ENCODE data around the gene FREM1. TPM values are rescaled to one million over a fixed set of nuclear protein-coding genes. Genes with fewer than 3 reads are reported as not detected.

The FREM1 gene
- total and polyA plus RNA-seq, 12 donors, result 2.8 to 24.1 (median 7.1) TPM

DNA sequence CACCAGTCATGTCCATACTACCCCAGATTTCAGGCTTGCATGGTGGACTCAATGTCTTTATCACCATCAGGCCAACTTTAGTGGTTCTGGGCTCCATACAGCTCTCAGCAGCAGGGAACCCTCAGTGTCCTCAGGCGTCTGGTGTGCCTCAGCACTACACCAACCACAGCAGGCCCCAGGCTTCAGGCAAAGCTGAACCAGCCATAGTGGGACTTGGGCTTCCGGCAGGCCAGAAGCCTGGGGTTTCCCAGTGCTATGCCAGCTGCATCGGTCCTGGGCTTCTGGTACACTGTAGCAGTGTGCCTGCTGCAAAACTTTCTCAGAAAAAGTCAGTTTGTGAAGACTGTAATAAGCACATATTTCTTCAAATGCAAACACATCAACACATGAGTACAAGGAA lies 205.9 kb downstream of the FREM1 start:
- intact Hi-C loops (cut with DNase I), result no loop called here
- H3K9me3 ChIP-seq (replicated peaks in 1 of 3), result peaks cover 0 to 5% (median 0%) of the 10 kb centered on the region in 3 donors
- 86 to 98% (median 89%) methylated on average over 3 of the region's 3 CpGs for WGBS, 4 donors
- peaks cover 3% of the 10 kb centered on the region for H3K27me3 ChIP-seq
- H3K36me3 ChIP-seq (replicated peaks in 1 of 2), result no peaks in the 10 kb centered on the region
- DNase-seq, result no peak
- no peak overlapping the region for H3K4me3 ChIP-seq
- TF ChIP-seq, protein P1, sequence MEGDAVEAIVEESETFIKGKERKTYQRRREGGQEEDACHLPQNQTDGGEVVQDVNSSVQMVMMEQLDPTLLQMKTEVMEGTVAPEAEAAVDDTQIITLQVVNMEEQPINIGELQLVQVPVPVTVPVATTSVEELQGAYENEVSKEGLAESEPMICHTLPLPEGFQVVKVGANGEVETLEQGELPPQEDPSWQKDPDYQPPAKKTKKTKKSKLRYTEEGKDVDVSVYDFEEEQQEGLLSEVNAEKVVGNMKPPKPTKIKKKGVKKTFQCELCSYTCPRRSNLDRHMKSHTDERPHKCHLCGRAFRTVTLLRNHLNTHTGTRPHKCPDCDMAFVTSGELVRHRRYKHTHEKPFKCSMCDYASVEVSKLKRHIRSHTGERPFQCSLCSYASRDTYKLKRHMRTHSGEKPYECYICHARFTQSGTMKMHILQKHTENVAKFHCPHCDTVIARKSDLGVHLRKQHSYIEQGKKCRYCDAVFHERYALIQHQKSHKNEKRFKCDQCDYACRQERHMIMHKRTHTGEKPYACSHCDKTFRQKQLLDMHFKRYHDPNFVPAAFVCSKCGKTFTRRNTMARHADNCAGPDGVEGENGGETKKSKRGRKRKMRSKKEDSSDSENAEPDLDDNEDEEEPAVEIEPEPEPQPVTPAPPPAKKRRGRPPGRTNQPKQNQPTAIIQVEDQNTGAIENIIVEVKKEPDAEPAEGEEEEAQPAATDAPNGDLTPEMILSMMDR (IDR thresholded peaks at IDR 0.05), result no peak
- no peak for TF ChIP-seq POLR2A (IDR thresholded peaks at IDR 0.05)
- no peaks in the 10 kb centered on the region for H3K4me1 ChIP-seq (replicated peaks in 1 of 2)
- no peak overlapping the region for H3K27ac ChIP-seq

DNA sequence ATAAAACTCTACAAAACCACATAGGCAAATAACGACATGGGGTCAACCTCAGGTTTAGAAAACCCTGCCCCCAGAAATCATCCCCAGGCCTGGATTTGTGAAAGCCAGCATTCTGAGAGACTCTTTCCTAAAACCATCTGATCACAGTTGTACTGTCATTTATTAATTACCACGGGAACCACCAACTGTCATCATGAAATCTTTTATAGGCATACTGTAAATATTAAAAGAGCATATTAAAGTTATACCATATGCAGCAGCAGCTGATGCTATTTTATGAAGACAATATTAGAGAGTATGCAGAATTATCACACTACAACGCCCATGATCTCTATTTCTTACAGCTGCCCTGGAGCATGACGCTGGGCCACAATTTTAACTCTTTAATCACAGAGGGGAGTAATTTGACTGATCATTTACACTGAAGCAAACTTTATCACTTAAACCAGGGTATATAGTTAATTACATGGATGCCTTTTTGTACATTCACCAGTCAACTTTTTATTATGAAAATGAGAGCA lies 208.0 kb downstream of the FREM1 start:
- Histone ChIP-seq H3K36me3 (replicated peaks in 1 of 2) (no peaks in the 10 kb centered on the region), H3K27me3 (peaks cover 3% of the 10 kb centered on the region), H3K9me3 (replicated peaks in 1 of 3) (peaks cover 0 to 5% (median 0%) of the 10 kb centered on the region in 3 donors), H3K27ac (no peak overlapping the region), H3K4me1 (replicated peaks in 1 of 2) (no peaks in the 10 kb centered on the region), H3K4me3 (no peak overlapping the region)
- intact Hi-C loops (cut with DNase I), result no loop called here
- no peak for DNase-seq
- 54 to 63% (median 58%) methylated on average over 4 of the region's 4 CpGs for WGBS, 4 donors
- TF ChIP-seq, protein P1 (IDR thresholded peaks at IDR 0.05), result no peak
- no peak for TF ChIP-seq POLR2A (IDR thresholded peaks at IDR 0.05)

DNA sequence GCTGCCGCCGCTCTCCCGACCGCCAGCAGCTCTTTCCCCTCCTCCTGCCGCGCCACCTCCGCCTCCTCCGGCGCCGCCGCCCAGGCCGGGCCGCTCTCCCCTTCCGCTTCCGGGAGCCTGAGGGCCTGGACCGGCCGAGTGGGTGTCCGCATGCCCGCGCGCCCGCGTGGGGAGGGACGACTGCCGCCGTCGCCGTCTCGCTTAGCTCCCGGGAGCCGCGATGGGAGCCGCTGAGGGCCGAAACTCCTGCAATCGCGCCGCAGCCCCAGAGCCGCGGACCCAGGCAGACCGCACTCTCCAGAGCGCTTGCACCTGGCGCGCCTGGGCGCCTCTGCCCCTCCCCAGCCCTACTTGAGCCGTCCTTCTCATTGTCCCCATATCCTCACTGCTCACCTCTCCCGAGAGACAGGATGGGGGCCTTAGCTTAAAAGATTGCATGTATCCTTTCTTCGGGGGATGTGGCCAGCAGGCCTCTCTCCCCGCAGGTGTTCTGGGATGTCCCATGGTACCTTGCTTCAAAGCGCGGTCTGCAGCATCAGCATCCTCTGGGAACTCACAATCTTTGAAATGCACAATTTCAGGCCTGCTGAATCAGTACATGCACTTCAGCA lies 216.9 kb downstream of the FREM1 start, which contains the start of gene ZDHHC21:
ZDHHC21 (minus strand) TSS at position 182 of the 611 bp plus-strand sequence. CDS start 19,092 bp downstream, outside the sequence.
- Histone ChIP-seq H3K9me3 (replicated peaks in 1 of 3) (no peaks in the 10 kb centered on the region), H3K4me1 (replicated peaks in 1 of 2) (peaks cover 5 to 25% of the 10 kb centered on the region in 2 donors), H3K27ac (peak within 1 kb of the TSS in 3 of 5 donors; percentile 43 to 65 (median 61)), H3K4me3 (peak within 1 kb of the TSS; percentile 24 to 93 (median 80)), H3K36me3 (replicated peaks in 1 of 2) (peaks cover 0 to 12% of the 10 kb centered on the region in 2 donors), H3K27me3 (no peaks in the 10 kb centered on the region)
- peak; percentile 65 to 84 (median 71) for DNase-seq
- intact Hi-C loops (cut with DNase I), result no loop called here
- 0 to 4% (median 3%) methylated on average over 5 to 50 of the region's 50 CpGs for WGBS, 4 donors
- TF ChIP-seq, protein P1 (IDR thresholded peaks at IDR 0.05), result no peak
- TF ChIP-seq POLR2A (IDR thresholded peaks at IDR 0.05), result peak in 1 of 2 donors; percentile 26

DNA sequence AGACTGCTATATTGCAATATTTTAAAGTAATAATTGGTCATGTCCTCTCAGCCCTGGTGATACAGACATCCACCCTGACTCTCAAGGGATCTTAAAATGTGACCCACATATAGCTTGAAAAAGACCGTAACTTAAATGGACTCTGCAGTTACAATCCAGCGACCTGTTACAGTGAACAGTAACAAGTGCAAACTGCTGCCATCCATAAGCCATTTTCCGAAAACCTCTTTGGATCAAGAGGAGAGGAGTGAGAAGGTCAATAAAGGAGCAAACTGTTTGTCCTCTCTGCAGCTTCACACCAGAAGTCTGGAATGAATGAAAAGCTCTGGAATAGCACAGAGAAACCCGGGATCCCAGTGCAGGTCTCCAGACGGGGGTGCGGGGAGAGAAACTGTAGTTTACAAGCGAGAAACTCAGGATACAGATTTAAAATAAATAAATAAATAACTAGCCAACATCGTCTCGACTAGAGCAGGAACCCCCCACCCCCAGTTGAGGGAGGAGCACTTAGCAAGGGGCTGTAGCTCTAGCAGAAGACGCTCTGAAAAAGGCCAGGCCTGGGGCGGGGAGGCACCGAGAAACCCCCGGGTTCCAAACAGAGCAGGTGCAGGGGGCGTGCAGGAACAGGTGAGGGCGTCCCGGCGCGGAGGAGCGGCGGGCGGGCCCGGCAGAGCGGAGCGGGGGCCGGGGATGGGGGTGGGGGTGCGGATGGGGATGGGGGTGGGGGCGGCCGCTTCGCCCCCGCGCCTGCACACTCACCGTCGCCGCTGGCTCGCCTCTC lies 217.6 kb downstream of the FREM1 start:
- WGBS, 4 donors, result 1 to 2% (median 2%) methylated on average over 10 to 35 of the region's 35 CpGs
- DNase-seq, result peak in 6 of 7 donors; percentile 12 to 53 (median 32)
- intact Hi-C loops (cut with DNase I), result no loop called here
- no peaks in the 10 kb centered on the region for H3K9me3 ChIP-seq (replicated peaks in 1 of 3)
- H3K4me1 ChIP-seq (replicated peaks in 1 of 2), result peaks cover 5 to 25% of the 10 kb centered on the region in 2 donors
- H3K36me3 ChIP-seq (replicated peaks in 1 of 2), result peaks cover 0 to 13% of the 10 kb centered on the region in 2 donors
- peak overlapping the region; percentile 24 to 93 (median 56) for H3K4me3 ChIP-seq
- no peaks in the 10 kb centered on the region for H3K27me3 ChIP-seq
- no peak for TF ChIP-seq POLR2A (IDR thresholded peaks at IDR 0.05)
- TF ChIP-seq, protein P1 (IDR thresholded peaks at IDR 0.05), result no peak
- H3K27ac ChIP-seq, result peak overlapping the region in 3 of 5 donors; percentile 43 to 65 (median 61)

Data from adrenal gland (tissue), 12 donors.